CD14-positive monocyte (primary cell): ENCODE data around the gene MT1A. TPM values are rescaled to one million over a fixed set of nuclear protein-coding genes. Genes with fewer than 3 reads are reported as not detected.

Experiments used
- DNase-seq, 3 donors: peaks; one replicate each; pipeline ENCODE4 v3.0.0-alpha.2; 2011 to 2022
- H2AFZ ChIP-seq: 2 replicates; pipeline ENCODE4 v1.6.0; 2012; ENCODE audit warnings: mild to moderate bottlenecking, low read depth, low read length, inconsistent platforms; ENCODE audit not compliant: insufficient read depth, poor library complexity, severe bottlenecking
- H3K27ac ChIP-seq, 2 donors: 1 replicate in 1 of 2; 2 replicates in 1 of 2; pipeline ENCODE4 v1.5.1; 2012 to 2013; ENCODE audit warnings: low read length in 2 of 2, control low read depth in 1 of 2, inconsistent platforms in 1 of 2, low read depth in 1 of 2, mild to moderate bottlenecking in 1 of 2
- H3K27me3 ChIP-seq, 2 donors: one replicate each; pipeline versions ENCODE4 v1.6.0 to v1.6.1; 2011 to 2013; ENCODE audit warnings: low read length in 2 of 2; ENCODE audit not compliant: control insufficient read depth in 2 of 2, insufficient read depth in 2 of 2
- H3K36me3 ChIP-seq, 2 donors: replicated peaks in 1 of 2; 1 replicate in 1 of 2; 2 replicates in 1 of 2; pipeline versions ENCODE4 v1.5.1 to v1.6.1; 2012 to 2013; ENCODE audit warnings: low read length in 2 of 2, control low read depth in 1 of 2, inconsistent platforms in 1 of 2, mild to moderate bottlenecking in 1 of 2; ENCODE audit not compliant: insufficient read depth in 2 of 2, control insufficient read depth in 1 of 2
- H3K4me1 ChIP-seq, 2 donors: 1 replicate in 1 of 2; 2 replicates in 1 of 2; pipeline versions ENCODE4 v1.5.1 to v1.6.1; 2012 to 2013; ENCODE audit warnings: low read length in 2 of 2, control low read depth in 1 of 2, inconsistent platforms in 1 of 2, mild to moderate bottlenecking in 1 of 2, moderate library complexity in 1 of 2; ENCODE audit not compliant: insufficient read depth in 2 of 2, control insufficient read depth in 1 of 2
- H3K4me2 ChIP-seq: replicated peaks from 2 replicates; pipeline ENCODE3; 2012; ENCODE audit warnings: low read length, moderate library complexity, mild to moderate bottlenecking; ENCODE audit not compliant: poor library complexity, severe bottlenecking; ENCODE audit errors: extremely low read depth
- H3K4me3 ChIP-seq, 3 experiments: fragments of 200-600 bp in 1 of 3; sonication (generic) in 1 of 3; replicated peaks in 1 of 3; 1 replicate in 2 of 3; 2 replicates in 1 of 3; pipeline ENCODE4 v1.5.1; 2011 to 2013; ENCODE audit warnings: low read length in 3 of 3, mild to moderate bottlenecking in 3 of 3, control low read depth in 2 of 3, low read depth in 2 of 3, inconsistent platforms in 1 of 3, moderate library complexity in 1 of 3
- H3K79me2 ChIP-seq: 2 replicates; pipeline ENCODE4 v1.6.0; 2012; ENCODE audit warnings: mild to moderate bottlenecking, control low read depth, inconsistent platforms, low read length, moderate library complexity; ENCODE audit not compliant: insufficient read depth
- H3K9ac ChIP-seq: 2 replicates; pipeline ENCODE4 v1.6.0; 2017; ENCODE audit warnings: low read length, mild to moderate bottlenecking; ENCODE audit not compliant: insufficient read depth, poor library complexity, severe bottlenecking
- H3K9me3 ChIP-seq, 2 donors: replicated peaks in 1 of 2; 1 replicate in 1 of 2; 2 replicates in 1 of 2; pipeline versions ENCODE4 v1.5.1 to v1.6.1; 2012 to 2013; ENCODE audit warnings: low read length in 2 of 2, control low read depth in 1 of 2; ENCODE audit not compliant: control insufficient read depth in 1 of 2, insufficient read depth in 1 of 2
- H4K20me1 ChIP-seq: 2 replicates; pipeline ENCODE4 v1.6.0; 2012; ENCODE audit warnings: mild to moderate bottlenecking, low read length, control low read depth, moderate library complexity; ENCODE audit not compliant: insufficient read depth
- H3K27ac Mint-ChIP-seq, 7 donors: one replicate each; pipeline ENCODE4 v1.8.0; 2020; ENCODE audit warnings: mild to moderate bottlenecking in 7 of 7, mixed read lengths in 7 of 7, moderate library complexity in 6 of 7, inconsistent platforms in 2 of 7
- H3K27me3 Mint-ChIP-seq, 3 donors: one replicate each; pipeline ENCODE4 v1.8.0; 2021 to 2022; ENCODE audit warnings: low read depth in 3 of 3, mild to moderate bottlenecking in 3 of 3, mixed read lengths in 3 of 3, moderate library complexity in 3 of 3, inconsistent platforms in 1 of 3
- H3K36me3 Mint-ChIP-seq, 2 donors: one replicate each; pipeline ENCODE4 v1.8.0; 2020; ENCODE audit warnings: mixed read lengths in 2 of 2, inconsistent platforms in 1 of 2, mild to moderate bottlenecking in 1 of 2
- H3K4me1 Mint-ChIP-seq: one replicate; pipeline ENCODE4 v1.8.0; 2020; ENCODE audit warnings: mild to moderate bottlenecking, mixed read lengths
- H3K4me3 Mint-ChIP-seq, 2 donors: one replicate each; pipeline ENCODE4 v1.8.0; 2020; ENCODE audit warnings: mild to moderate bottlenecking in 2 of 2, mixed read lengths in 2 of 2, moderate library complexity in 1 of 2
- H3K9me3 Mint-ChIP-seq, 7 donors: one replicate each; pipeline ENCODE4 v1.8.0; 2020 to 2022; ENCODE audit warnings: mixed read lengths in 7 of 7, mild to moderate bottlenecking in 6 of 7, moderate library complexity in 6 of 7, inconsistent platforms in 2 of 7
- CTCF ChIP-seq: fragments of 200-600 bp; IDR thresholded peaks from one replicate; pipeline ENCODE4 v1.8.0; 2022; ENCODE audit warnings: antibody characterized with exemption, mild to moderate bottlenecking
- WGBS: methylation state at CpG from one replicate; pipeline ENCODE4 v1.1.5; 2013; ENCODE audit warnings: missing lambda C conversion rate; ENCODE audit not compliant: insufficient coverage; 5-methylcytosine and 5-hydroxymethylcytosine counted together
- intact Hi-C, 2 donors: fragments of 100-400 bp; cut with micrococcal nuclease; formaldehyde crosslinking; loops; one replicate each; pipeline versions ENCODE4 v1.15.0 to v1.15.1; 2023
- polyA plus RNA-seq, 3 donors: library from polyadenylated mRNA; depleted of rRNA in 1 of 3; unstranded in 2 of 3; stranded (reverse) in 1 of 3; fragments of 300-500 nt in 2 of 3; fragments of >200 nt in 1 of 3; fragmentation: Illumina TruSeq in 2 of 3; gene quantifications; 1 replicate in 2 of 3; 2 replicates in 1 of 3; pipeline ENCODE4 v1.2.3, GENCODE V29; 2012 to 2021

MT1A gene
- polyA plus RNA-seq, 3 donors = not detected

DNA sequence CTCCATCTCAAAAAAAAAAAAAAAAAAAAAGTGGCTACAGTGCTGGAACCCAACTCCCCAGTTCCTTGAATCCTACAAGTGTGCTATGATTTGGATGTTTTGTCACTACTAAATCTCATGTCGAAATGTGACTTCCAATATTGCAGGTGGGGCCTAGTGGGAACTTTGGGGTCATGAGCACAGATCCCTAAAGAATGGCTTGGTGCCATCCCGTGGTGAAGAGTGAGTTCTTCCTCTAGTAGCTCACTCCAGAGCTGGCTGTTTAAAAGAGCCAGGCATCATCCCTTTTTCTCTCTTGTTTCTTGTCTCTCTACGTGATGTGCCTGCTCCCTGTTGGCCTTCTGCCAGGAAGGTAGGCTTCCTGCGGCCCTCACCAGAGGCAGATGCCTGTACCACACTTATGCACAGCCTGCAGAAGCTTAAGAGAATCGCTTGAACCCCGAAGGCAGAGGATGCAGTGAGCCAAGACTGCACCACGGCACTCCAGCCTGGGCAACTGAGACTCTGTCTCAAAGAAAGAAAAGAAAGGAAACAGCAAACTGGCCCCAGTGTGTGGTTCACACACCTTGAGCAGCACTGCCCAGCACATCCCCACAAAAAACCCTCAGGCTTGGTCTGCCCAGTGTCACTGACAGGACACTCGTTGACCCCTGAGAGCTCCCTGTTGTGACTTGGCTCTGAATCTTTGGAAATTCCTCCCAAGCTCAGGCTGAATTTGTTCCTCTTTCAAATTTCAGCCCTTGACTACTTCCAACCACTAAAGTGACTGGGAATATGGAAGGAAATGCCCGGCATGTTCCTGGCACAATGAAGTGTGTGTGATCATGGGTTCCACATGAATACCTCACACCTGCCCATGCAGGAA lies 9.7 kb upstream of the MT1A start:
- no peaks in the 10 kb centered on the region for H3K79me2 ChIP-seq
- peaks cover 30 to 79% of the 10 kb centered on the region in 2 donors for H3K27me3 ChIP-seq
- peaks cover 0 to 17% of the 10 kb centered on the region in 2 donors for H3K9me3 ChIP-seq
- H3K27me3 Mint-ChIP-seq = peaks cover 69 to 89% (median 83%) of the 10 kb centered on the region in 3 donors
- H3K36me3 Mint-ChIP-seq = peaks cover 0 to 8% of the 10 kb centered on the region in 2 donors
- peak overlapping the region in 1 of 2 donors; percentile 36 for H3K4me3 Mint-ChIP-seq
- H2AFZ ChIP-seq = no peak overlapping the region
- peaks cover 38% of the 10 kb centered on the region for H3K4me1 Mint-ChIP-seq
- intact Hi-C loops = no loop called here
- H3K36me3 ChIP-seq = no peaks in the 10 kb centered on the region
- no peak overlapping the region for H3K4me2 ChIP-seq
- WGBS = 78% methylated on average over 7 of the region's 9 CpGs
- H3K4me3 ChIP-seq = no peak overlapping the region
- no peak for DNase-seq
- H3K27ac Mint-ChIP-seq = no peak overlapping the region
- TF ChIP-seq CTCF = no peak
- peaks cover 24 to 35% of the 10 kb centered on the region in 2 donors for H3K4me1 ChIP-seq
- H3K9me3 Mint-ChIP-seq = peaks cover 0 to 21% (median 2%) of the 10 kb centered on the region in 7 donors
- no peak overlapping the region for H3K27ac ChIP-seq
- H4K20me1 ChIP-seq = no peaks in the 10 kb centered on the region
- H3K9ac ChIP-seq = no peak overlapping the region

DNA sequence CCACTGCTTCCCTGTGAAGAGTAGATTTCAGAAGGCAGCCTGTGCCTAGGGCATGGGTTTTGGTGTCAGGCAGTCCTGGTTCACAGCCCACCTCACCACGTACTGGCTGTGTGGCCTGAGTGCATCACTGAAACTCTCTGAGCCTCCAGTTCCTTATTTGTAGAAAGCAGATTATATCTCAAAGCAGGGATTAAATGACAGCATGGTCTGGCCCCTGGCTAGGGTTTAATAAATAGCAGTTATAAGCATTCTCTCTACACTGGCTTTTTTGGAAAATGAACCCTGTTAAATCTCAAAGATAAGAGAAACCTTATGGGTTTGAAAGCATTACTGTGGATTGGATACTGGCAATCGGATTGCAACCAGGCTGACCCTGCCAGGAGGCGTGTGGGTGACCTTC lies 8.9 kb upstream of the MT1A start:
- H3K9ac ChIP-seq = no peak overlapping the region
- no peak for DNase-seq
- no peaks in the 10 kb centered on the region for H3K36me3 ChIP-seq
- H3K4me1 ChIP-seq = peaks cover 24 to 35% of the 10 kb centered on the region in 2 donors
- TF ChIP-seq CTCF = no peak
- H3K27ac ChIP-seq = no peak overlapping the region
- peaks cover 0 to 21% (median 2%) of the 10 kb centered on the region in 7 donors for H3K9me3 Mint-ChIP-seq
- no peak overlapping the region for H3K27ac Mint-ChIP-seq
- peaks cover 0 to 6% of the 10 kb centered on the region in 2 donors for H3K36me3 Mint-ChIP-seq
- H4K20me1 ChIP-seq = no peaks in the 10 kb centered on the region
- H3K4me1 Mint-ChIP-seq = peaks cover 38% of the 10 kb centered on the region
- intact Hi-C loops = no loop called here
- no peak overlapping the region for H2AFZ ChIP-seq
- 100% methylated on average over 1 of the region's 3 CpGs for WGBS
- H3K4me2 ChIP-seq = no peak overlapping the region
- H3K27me3 ChIP-seq = peaks cover 38 to 83% of the 10 kb centered on the region in 2 donors
- peaks cover 0 to 24% of the 10 kb centered on the region in 2 donors for H3K9me3 ChIP-seq
- H3K27me3 Mint-ChIP-seq = peaks cover 73 to 93% (median 87%) of the 10 kb centered on the region in 3 donors
- no peak overlapping the region for H3K4me3 Mint-ChIP-seq
- H3K4me3 ChIP-seq = no peak overlapping the region
- no peaks in the 10 kb centered on the region for H3K79me2 ChIP-seq
